GM21447 (cell line): ENCODE data around the gene ZNF878.

Source experiments
- ATAC-seq: cut with Tn5 transposase; IDR thresholded peaks from one replicate; pipeline ENCODE4 v1.9.1; 2021; ENCODE audit not compliant: unreplicated experiment

The ZNF878 gene

DNA sequence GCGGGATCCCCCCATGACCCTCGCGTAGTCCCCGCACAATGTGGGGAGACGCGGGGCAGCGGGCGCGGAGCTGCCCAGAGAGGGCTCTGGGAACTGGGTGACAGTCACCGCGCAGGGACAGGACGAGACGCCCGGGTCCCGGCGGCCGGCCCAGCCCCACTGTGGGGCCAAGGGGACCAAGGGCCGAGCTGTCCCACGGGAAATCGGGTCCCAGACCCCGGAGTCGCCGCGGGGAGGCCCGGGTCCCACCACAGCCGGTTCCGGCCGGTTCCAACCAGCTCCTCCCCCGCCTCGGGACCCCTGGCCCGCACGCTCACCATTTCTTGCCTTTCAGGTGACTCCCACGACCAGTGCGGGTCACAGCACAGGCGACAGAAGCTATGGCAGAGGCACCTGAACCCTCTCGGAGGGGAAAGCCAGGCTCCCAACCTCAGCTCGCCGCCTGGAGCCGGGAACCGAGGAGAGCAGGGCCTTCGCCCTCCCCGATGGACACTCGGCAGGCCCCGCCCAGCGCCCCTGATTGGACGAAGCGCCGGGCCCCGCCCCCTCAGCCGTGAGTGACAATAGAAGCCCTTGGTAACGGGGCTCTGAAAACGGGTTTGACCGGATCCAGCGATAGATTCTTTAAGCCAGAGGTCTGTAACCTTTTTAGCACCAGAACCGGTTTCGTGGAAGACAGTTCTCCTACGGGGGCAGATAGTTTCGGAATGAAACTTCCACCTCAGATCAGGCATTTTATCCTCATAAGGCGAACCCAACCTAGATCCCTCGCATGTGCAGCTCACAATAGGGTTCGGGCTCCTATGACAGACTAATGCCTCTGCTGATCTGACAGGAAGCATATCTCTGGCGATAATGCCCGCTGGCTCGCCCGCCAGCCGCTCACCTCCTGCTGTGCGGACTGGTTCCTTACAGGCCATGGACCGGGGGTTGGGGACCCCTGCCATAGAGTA, 17.3 kb downstream of the ZNF878 start, which contains the start of gene ZNF433:
Gene ZNF433 (minus strand): TSS at position 460 of the 953 bp plus-strand sequence. CDS start 140 bp downstream, at position 320.
- ATAC-seq, result no peak

DNA sequence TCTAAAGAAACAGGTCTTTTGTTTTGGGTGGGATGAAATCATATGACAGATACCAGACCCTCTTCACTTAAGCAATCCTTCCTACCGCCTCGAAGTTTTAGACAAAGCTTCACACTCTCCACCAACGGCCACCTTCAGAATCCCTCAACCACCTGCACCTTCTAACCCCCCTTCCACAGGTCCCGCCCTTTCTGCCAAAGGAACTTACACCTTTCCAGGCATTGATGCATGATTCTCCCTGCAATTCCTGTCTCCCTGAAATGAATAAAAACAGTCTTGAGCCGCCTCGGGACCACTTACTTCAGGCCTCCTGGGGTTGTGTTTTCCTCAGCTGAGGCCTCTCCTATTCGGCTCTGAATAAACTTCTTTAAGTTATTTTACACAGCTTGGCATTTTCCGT, 18.1 kb downstream of the ZNF878 start:
- no peak for ATAC-seq

GRCh38 chr19:12034198-12034597, 18.6 kb downstream of the ZNF878 start:
- ATAC-seq, result no peak

DNA sequence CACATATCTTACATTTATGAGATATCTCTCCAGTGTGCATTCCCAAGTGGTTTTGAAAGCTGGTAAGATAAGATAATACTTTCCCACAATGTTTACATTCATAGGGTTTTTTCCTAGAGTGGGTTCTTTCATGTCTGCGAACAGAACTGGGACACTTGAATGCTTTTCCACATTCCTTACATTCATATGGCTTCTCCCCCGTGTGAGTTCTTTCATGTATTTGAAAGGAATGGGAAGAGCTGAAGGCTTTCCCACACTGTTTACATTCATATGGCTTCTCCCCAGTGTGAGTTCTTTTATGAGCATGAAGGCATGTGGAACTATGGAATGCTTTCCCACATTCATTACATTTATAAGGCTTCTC, 37.0 kb downstream of the ZNF878 start:
- no peak for ATAC-seq

DNA sequence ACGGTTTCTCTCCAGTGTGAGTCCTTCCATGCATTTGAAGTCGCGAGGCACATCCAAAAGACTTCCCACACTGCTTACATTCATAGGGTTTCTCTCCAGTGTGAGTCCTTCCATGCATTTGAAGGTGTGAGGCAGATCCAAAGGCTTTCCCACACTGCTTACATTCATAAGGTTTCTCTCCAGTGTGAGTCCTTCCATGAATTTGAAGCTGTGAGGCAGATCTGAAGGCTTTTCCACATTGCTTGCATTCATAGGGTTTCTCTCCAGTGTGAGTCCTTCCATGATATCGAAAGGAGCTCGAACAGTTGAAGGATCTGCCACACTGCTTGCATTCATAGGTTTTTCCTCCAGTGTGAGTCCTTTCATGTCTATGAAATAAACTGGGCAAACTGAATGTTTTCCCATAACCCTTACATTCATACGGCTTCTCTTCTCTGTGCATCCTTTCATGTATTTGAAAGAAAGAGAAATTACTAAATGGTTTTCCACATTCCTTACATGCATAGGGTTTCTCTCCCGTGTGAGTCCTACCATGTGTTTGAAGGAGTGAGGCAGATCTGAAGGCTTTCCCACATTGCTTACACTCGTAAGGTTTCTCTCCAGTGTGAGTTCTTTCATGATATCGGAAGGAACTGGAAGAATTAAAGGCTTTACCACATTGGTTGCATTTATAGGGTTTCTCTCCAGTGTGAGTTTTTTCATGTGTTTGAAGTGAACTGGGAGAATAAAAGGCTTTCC, 37.6 kb downstream of the ZNF878 start:
- no peak for ATAC-seq

GRCh38 chr19:12000152-12000981, 52.4 kb downstream of the ZNF878 start:
- no peak for ATAC-seq

DNA sequence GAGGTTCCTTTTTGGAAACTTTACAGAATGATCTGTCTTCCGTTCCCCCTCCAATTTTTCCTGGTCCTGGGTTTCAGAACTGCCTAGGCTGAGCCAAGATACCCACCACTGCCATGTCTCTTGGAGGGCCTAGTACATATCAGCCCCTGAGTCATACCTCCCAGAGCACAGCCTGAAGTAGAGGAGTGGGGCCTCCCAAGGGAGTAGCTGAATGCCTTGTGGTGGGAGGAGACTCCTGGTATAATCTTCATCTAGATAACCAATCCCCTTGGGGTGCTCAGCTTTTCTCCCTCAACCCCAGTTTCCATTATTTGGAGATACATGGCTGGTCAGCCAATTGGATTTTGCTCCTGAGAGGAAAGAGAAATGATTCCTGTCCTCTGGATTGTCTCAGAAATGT, 57.6 kb downstream of the ZNF878 start:
- ATAC-seq, result no peak
